ENCODE data around the gene MYOD1. TPM values are rescaled to one million over a fixed set of nuclear protein-coding genes. Genes with fewer than 3 reads are reported as not detected.

Gene MYOD1
- total and polyA plus RNA-seq, 9 donors = not detected

- WGBS, 3 donors = 72 to 85% (median 78%) methylated on average over 10 of the region's 10 CpGs
- TF ChIP-seq EP300 (IDR thresholded peaks at IDR 0.05) (no peak), POLR2A (IDR thresholded peaks at IDR 0.05) (no peak)
- TF ChIP-seq, protein P1, sequence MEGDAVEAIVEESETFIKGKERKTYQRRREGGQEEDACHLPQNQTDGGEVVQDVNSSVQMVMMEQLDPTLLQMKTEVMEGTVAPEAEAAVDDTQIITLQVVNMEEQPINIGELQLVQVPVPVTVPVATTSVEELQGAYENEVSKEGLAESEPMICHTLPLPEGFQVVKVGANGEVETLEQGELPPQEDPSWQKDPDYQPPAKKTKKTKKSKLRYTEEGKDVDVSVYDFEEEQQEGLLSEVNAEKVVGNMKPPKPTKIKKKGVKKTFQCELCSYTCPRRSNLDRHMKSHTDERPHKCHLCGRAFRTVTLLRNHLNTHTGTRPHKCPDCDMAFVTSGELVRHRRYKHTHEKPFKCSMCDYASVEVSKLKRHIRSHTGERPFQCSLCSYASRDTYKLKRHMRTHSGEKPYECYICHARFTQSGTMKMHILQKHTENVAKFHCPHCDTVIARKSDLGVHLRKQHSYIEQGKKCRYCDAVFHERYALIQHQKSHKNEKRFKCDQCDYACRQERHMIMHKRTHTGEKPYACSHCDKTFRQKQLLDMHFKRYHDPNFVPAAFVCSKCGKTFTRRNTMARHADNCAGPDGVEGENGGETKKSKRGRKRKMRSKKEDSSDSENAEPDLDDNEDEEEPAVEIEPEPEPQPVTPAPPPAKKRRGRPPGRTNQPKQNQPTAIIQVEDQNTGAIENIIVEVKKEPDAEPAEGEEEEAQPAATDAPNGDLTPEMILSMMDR (IDR thresholded peaks at IDR 0.05) = no peak
- H3K4me1 ChIP-seq (ENCODE audit: insufficient read depth) = no peaks in the 10 kb centered on the region
- no peaks in the 10 kb centered on the region for H3K27me3 ChIP-seq
- H3K27ac ChIP-seq = no peak overlapping the region
- no peak overlapping the region for H3K4me3 ChIP-seq
- no peak for DNase-seq
- no peaks in the 10 kb centered on the region for H3K36me3 ChIP-seq
- intact Hi-C loops (cut with DNase I) = no loop called here
- H3K9me3 ChIP-seq = no peaks in the 10 kb centered on the region
These were observed 24.8 kb upstream of the MYOD1 start for GRCh38 chr11:17694494-17695110.

DNA sequence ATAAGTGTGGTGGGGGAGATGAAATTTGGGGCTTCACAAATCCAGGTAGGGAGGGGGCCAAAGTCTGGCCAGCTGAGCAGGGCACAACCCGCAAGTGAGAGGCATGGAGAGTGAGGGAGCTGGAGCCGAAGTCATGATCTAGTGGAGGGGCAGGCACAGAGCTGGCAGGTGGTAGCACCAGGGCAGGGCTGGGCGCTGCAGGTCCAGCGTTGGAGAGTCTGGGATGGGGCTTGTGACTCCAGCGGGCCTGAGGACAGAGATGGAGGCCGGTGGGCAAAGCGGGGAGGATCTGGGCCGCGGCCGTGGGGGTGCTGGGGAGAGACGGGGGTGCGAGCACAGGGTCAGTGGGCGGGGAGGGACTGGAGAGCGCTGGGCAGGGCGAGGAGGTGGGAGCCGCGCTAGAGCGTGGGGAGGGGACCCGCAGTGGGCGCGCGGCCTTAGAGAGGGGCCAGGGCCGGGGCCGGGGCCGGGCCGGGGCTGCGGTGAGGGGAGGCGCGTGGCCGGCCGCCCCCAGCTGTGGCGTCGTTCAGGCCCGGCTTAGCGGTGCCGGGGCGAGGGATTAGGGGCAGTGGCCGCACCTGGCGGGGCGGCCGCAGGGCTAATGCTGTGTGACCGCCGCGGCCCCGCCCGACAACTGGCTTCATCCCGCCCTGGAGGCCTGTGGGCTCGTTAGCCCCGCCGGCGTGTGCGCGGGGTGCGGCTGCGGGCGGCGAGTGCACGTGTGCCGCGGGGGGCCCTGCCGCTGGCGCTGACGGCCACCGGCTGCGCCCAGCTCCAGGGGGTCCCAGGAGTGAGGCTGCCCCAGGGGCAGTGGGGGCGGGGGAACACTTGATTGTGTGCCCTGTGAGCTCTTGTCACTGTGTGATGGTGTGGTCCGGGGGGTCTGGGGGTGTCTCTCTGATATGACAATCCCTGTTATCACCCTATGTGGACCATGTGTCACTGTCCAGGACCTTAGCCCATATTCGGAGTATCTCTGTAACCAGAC is 23.6 kb upstream of the MYOD1 start:
- H3K27me3 ChIP-seq = no peaks in the 10 kb centered on the region
- intact Hi-C loops (cut with DNase I) = no loop called here
- H3K27ac ChIP-seq = no peak overlapping the region
- 4 to 7% (median 6%) methylated on average over 53 to 68 of the region's 68 CpGs for WGBS, 3 donors
- H3K4me3 ChIP-seq = no peak overlapping the region
- no peak for TF ChIP-seq EP300 (IDR thresholded peaks at IDR 0.05)
- TF ChIP-seq, protein P1 (IDR thresholded peaks at IDR 0.05) = no peak
- TF ChIP-seq POLR2A (IDR thresholded peaks at IDR 0.05) = no peak
- no peak for DNase-seq
- no peaks in the 10 kb centered on the region for H3K4me1 ChIP-seq (ENCODE audit: insufficient read depth)
- H3K36me3 ChIP-seq = no peaks in the 10 kb centered on the region
- H3K9me3 ChIP-seq = no peaks in the 10 kb centered on the region

DNA sequence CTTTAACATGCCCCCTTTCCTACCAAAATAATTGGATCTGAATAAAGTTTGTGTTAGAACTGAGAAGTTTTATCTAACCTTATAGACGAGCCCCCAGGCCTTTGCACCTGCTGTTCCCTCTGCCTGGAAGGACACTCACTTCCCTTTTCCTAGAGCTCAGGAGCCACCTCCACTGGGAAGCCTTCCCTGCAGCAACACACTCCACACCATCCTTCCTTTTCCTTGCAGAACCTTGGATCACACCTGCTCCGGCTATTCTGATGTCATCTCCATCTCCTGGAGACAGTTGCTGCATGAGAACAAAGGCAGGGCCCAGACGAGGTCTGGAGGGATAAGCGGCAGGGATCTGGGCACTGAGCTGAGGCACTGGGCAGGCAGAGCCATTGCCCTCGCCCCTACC is 22.6 kb upstream of the MYOD1 start:
- Histone ChIP-seq H3K9me3 (no peaks in the 10 kb centered on the region), H3K27me3 (no peaks in the 10 kb centered on the region), H3K4me3 (no peak overlapping the region), H3K27ac (no peak overlapping the region), H3K36me3 (no peaks in the 10 kb centered on the region), H3K4me1 (ENCODE audit: insufficient read depth) (no peaks in the 10 kb centered on the region)
- intact Hi-C loops (cut with DNase I) = no loop called here
- 61 to 72% (median 68%) methylated on average over 5 of the region's 5 CpGs for WGBS, 3 donors
- no peak for DNase-seq
- no peak for TF ChIP-seq POLR2A (IDR thresholded peaks at IDR 0.05)
- TF ChIP-seq EP300 (IDR thresholded peaks at IDR 0.05) = no peak
- TF ChIP-seq, protein P1 (IDR thresholded peaks at IDR 0.05) = no peak

DNA sequence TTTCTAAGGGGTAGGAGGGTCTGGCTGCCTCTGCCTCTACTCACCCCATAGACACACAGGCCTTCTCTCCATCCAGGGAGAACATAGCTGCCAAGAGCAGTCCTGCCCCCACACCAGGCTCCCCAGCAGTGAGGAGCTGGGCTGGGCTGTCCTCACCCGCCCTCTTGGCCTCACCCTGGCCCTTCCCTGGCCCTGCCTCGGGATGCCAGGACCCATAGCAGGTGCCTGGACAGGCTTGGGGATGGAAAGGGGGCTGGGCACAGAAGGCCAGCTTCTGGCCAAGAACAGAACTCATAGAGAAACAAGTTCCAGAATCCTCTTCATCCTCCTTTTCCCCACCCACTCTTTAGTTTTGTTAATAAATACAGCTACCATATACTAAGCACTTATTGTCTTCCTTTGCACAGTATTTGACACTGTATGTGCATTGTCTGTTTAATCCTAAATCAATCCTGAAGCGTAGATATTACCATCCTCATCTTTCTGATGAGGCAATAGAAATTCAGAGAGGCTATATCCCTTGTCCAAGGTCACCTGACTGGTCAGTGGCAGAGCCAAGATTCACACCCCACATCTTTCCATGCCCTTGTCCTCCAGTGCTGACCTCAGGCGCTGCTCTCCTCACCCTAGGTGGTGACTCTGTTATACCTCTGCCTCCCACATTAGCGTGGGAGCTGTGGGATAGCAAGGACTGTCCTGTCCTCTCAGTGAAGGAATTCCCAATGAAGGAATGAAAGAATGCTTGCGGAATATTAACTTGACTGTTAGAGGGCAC is 22.0 kb upstream of the MYOD1 start:
- intact Hi-C loops (cut with DNase I) = no loop called here
- no peaks in the 10 kb centered on the region for H3K4me1 ChIP-seq (ENCODE audit: insufficient read depth)
- no peak overlapping the region for H3K27ac ChIP-seq
- no peaks in the 10 kb centered on the region for H3K9me3 ChIP-seq
- WGBS, 3 donors = 54 to 58% (median 54%) methylated on average over 6 of the region's 6 CpGs
- no peaks in the 10 kb centered on the region for H3K36me3 ChIP-seq
- TF ChIP-seq EP300 (IDR thresholded peaks at IDR 0.05) (no peak), POLR2A (IDR thresholded peaks at IDR 0.05) (no peak)
- TF ChIP-seq, protein P1 (IDR thresholded peaks at IDR 0.05) = no peak
- no peak overlapping the region for H3K4me3 ChIP-seq
- DNase-seq = no peak
- no peaks in the 10 kb centered on the region for H3K27me3 ChIP-seq

Measured in ovary (tissue), 9 donors.